ENCODE data around the gene HDAC11.

GRCh38 chr3:13524979-13525669 lies 45.0 kb downstream of the HDAC11 start:
- TF ChIP-seq RAD51 (IDR thresholded peaks at IDR 0.05; ENCODE audit: borderline replicate concordance, low read depth), result no peak
- TF ChIP-seq, protein P1, sequence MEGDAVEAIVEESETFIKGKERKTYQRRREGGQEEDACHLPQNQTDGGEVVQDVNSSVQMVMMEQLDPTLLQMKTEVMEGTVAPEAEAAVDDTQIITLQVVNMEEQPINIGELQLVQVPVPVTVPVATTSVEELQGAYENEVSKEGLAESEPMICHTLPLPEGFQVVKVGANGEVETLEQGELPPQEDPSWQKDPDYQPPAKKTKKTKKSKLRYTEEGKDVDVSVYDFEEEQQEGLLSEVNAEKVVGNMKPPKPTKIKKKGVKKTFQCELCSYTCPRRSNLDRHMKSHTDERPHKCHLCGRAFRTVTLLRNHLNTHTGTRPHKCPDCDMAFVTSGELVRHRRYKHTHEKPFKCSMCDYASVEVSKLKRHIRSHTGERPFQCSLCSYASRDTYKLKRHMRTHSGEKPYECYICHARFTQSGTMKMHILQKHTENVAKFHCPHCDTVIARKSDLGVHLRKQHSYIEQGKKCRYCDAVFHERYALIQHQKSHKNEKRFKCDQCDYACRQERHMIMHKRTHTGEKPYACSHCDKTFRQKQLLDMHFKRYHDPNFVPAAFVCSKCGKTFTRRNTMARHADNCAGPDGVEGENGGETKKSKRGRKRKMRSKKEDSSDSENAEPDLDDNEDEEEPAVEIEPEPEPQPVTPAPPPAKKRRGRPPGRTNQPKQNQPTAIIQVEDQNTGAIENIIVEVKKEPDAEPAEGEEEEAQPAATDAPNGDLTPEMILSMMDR (IDR thresholded peaks at IDR 0.05 in 2 of 3, conservative IDR thresholded peaks at IDR 0.05 in 1 of 3; ENCODE audit: insufficient read depth in 2 of 3, low read depth in 1 of 3, low read length in 3 of 3), result no peak
- TF ChIP-seq ZNF318 (IDR thresholded peaks at IDR 0.05; ENCODE audit: borderline replicate concordance in 1 of 2, low read depth in 1 of 2), result no peak
- TF ChIP-seq NRF1 (conservative IDR thresholded peaks at IDR 0.05 in 1 of 2, IDR thresholded peaks at IDR 0.05 in 1 of 2), result no peak
- no peak for TF ChIP-seq TBP (optimal IDR thresholded peaks at IDR 0.05; ENCODE audit: low read depth, low read length)

Data from K562 (cell line).